ENCODE data around the gene NR4A1. TPM values are rescaled to one million over a fixed set of nuclear protein-coding genes. Genes with fewer than 3 reads are reported as not detected.

NR4A1 gene
- total and polyA plus RNA-seq, 10 of the 15 experiments (the other 5 are each of a cell fraction or from before 2014, with no cell fraction given), result 0.05 to 7.9 (median 2.2) TPM; not detected in 1

DNA sequence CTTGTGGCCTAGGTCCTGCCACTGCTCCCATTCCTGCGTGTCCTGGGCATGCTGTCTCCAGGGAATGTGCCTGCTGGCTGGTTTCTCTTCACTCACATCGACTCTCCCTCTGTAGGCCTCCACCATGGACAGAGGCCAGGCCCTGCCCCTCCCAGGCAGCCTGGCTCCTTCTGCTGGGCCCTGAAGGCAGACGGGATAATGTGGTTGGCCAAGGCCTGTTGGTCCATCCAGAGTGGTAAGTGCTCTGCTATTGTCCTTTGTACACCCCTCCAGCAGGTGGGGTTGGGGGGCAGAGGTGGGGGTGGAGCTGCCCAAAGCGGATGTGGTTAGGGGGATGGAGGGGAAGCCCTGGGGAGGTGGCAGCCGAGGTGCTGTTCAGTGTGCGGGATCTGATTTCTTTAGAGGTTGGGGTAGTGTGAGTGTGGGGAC lies 9.5 kb upstream of the NR4A1 start (continued):
- TF ChIP-seq, protein P1, sequence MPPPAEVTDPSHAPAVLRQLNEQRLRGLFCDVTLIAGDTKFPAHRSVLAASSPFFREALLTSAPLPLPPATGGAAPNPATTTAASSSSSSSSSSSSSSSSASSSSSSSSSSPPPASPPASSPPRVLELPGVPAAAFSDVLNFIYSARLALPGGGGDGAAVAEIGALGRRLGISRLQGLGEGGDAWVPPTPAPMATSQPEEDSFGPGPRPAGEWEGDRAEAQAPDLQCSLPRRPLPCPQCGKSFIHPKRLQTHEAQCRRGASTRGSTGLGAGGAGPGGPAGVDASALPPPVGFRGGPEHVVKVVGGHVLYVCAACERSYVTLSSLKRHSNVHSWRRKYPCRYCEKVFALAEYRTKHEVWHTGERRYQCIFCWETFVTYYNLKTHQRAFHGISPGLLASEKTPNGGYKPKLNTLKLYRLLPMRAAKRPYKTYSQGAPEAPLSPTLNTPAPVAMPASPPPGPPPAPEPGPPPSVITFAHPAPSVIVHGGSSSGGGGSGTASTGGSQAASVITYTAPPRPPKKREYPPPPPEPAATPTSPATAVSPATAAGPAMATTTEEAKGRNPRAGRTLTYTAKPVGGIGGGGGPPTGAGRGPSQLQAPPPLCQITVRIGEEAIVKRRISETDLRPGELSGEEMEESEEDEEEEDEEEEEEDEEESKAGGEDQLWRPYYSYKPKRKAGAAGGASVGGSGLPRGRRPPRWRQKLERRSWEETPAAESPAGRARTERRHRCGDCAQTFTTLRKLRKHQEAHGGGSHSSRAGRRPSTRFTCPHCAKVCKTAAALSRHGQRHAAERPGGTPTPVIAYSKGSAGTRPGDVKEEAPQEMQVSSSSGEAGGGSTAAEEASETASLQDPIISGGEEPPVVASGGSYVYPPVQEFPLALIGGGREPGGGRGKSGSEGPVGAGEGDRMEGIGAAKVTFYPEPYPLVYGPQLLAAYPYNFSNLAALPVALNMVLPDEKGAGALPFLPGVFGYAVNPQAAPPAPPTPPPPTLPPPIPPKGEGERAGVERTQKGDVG (CRISPR knock-in tag; IDR thresholded peaks at IDR 0.05), result no peak
- 0 out of 2 replicates have a peak, but pooled peaks have one; percentile 26 for TF ChIP-seq MTA2 (IDR thresholded peaks at IDR 0.05; ENCODE audit: low read depth)
- no peak for TF ChIP-seq PRDM15 (CRISPR knock-in tag; IDR thresholded peaks at IDR 0.05)
- TF ChIP-seq SKIL (IDR thresholded peaks at IDR 0.05; ENCODE audit: low read depth, poor library complexity, severe bottlenecking), result no peak
- TF ChIP-seq DPF2 (IDR thresholded peaks at IDR 0.05), result no peak
- TF ChIP-seq, protein P2, sequence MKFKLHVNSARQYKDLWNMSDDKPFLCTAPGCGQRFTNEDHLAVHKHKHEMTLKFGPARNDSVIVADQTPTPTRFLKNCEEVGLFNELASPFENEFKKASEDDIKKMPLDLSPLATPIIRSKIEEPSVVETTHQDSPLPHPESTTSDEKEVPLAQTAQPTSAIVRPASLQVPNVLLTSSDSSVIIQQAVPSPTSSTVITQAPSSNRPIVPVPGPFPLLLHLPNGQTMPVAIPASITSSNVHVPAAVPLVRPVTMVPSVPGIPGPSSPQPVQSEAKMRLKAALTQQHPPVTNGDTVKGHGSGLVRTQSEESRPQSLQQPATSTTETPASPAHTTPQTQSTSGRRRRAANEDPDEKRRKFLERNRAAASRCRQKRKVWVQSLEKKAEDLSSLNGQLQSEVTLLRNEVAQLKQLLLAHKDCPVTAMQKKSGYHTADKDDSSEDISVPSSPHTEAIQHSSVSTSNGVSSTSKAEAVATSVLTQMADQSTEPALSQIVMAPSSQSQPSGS (IDR thresholded peaks at IDR 0.05; ENCODE audit: low read length), result no peak
- peak; percentile 26; the same call in 1 of the 2 replicates for TF ChIP-seq EED (IDR thresholded peaks at IDR 0.05; ENCODE audit: low read depth)
- no peak for TF ChIP-seq POU2F2 (IDR thresholded peaks at IDR 0.05; ENCODE audit: borderline replicate concordance, low read depth, low read length)
- TF ChIP-seq RAD21 (IDR thresholded peaks at IDR 0.05; ENCODE audit: insufficient read depth, low read depth, low read length), result peak; percentile 36; the same call in 1 of the 2 replicates
- peak in 1 of 2 experiments; percentile 42; a peak in 1 of 4 replicates for TF ChIP-seq IKZF2 (IDR thresholded peaks at IDR 0.05)
- TF ChIP-seq FOXM1 (IDR thresholded peaks at IDR 0.05; ENCODE audit: low read depth, low read length), result no peak
- peak; percentile 70; the same call in 1 of the 2 replicates for TF ChIP-seq HDGF (IDR thresholded peaks at IDR 0.05)
- no peak for TF ChIP-seq MEF2B (IDR thresholded peaks at IDR 0.05; ENCODE audit: partially characterized antibody, poor library complexity, severe bottlenecking)
- no peak for TF ChIP-seq POLR2AphosphoS2 (IDR thresholded peaks at IDR 0.05; ENCODE audit: low read depth, low read length)
- no peak for TF ChIP-seq RAD51 (IDR thresholded peaks at IDR 0.05)
